Neuronal stem cell (in vitro differentiated cells): Measurements from ENCODE around the gene PRRG2.
A peak's percentile ranks its signal among the peaks of the same experiment; 100 is the strongest.

Source experiments
- DNase-seq: peaks from one replicate; pipeline ENCODE4 v3.0.0-alpha.2; 2013; ENCODE audit warnings: low spot score
- H2AFZ ChIP-seq: one replicate; pipeline ENCODE4 v1.6.1; 2013; ENCODE audit warnings: mild to moderate bottlenecking, low read length, inconsistent platforms
- H2AK5ac ChIP-seq: 2 replicates; pipeline ENCODE4 v1.6.1; 2013; ENCODE audit warnings: low read depth, mild to moderate bottlenecking, inconsistent platforms, low read length, moderate library complexity, mixed read lengths
- H2BK120ac ChIP-seq: 2 replicates; pipeline ENCODE4 v1.6.1; 2013; ENCODE audit warnings: low read depth, mild to moderate bottlenecking, inconsistent platforms, low read length, moderate library complexity, mixed read lengths
- H2BK12ac ChIP-seq: one replicate; pipeline ENCODE4 v1.6.1; 2013; ENCODE audit warnings: low read length, inconsistent platforms
- H2BK15ac ChIP-seq: 2 replicates; pipeline ENCODE4 v1.6.1; 2013; ENCODE audit warnings: mild to moderate bottlenecking, low read length, inconsistent platforms, mixed read lengths
- H2BK5ac ChIP-seq: one replicate; pipeline ENCODE4 v1.6.1; 2013; ENCODE audit warnings: inconsistent platforms, mild to moderate bottlenecking, low read length, moderate library complexity
- H3K14ac ChIP-seq: one replicate; pipeline ENCODE4 v1.6.1; 2013; ENCODE audit warnings: low read length, inconsistent platforms
- H3K18ac ChIP-seq: 2 replicates; pipeline ENCODE4 v1.6.1; 2013; ENCODE audit warnings: low read length, inconsistent platforms
- H3K23ac ChIP-seq: 2 replicates; pipeline ENCODE4 v1.6.1; 2013; ENCODE audit warnings: low read depth, mild to moderate bottlenecking, mixed read lengths, low read length, inconsistent platforms; ENCODE audit not compliant: poor library complexity
- H3K27ac ChIP-seq: replicated peaks from 3 replicates; pipeline ENCODE4 v1.5.1; 2013; ENCODE audit warnings: low read length, inconsistent platforms
- H3K27me3 ChIP-seq, 3 experiments: 2 replicates each; pipeline ENCODE4 v1.6.1; 2013; ENCODE audit warnings: low read length in 3 of 3, mild to moderate bottlenecking in 2 of 3, inconsistent platforms in 1 of 3, low read depth in 1 of 3, mixed read lengths in 1 of 3, moderate library complexity in 1 of 3; ENCODE audit not compliant: control insufficient read depth in 3 of 3, insufficient read depth in 3 of 3
- H3K36me3 ChIP-seq, 2 donors: replicated peaks in 1 of 2; 2 replicates each; pipeline ENCODE4 v1.6.1; 2013; ENCODE audit warnings: low read length in 2 of 2; ENCODE audit not compliant: control insufficient read depth in 2 of 2, insufficient read depth in 2 of 2
- H3K4ac ChIP-seq: 2 replicates; pipeline ENCODE4 v1.6.1; 2013; ENCODE audit warnings: inconsistent platforms, mild to moderate bottlenecking, low read length, moderate library complexity
- H3K4me1 ChIP-seq, 2 donors: 1 replicate in 1 of 2; 2 replicates in 1 of 2; pipeline ENCODE4 v1.6.1; 2013; ENCODE audit warnings: low read length in 2 of 2, low read depth in 1 of 2; ENCODE audit not compliant: control insufficient read depth in 2 of 2, insufficient read depth in 1 of 2
- H3K4me2 ChIP-seq: one replicate; pipeline ENCODE4 v1.6.1; 2013; ENCODE audit warnings: mild to moderate bottlenecking, low read length, inconsistent platforms; ENCODE audit not compliant: insufficient read depth, poor library complexity, severe bottlenecking
- H3K4me3 ChIP-seq, 2 donors: 2 replicates each; pipeline ENCODE4 v1.5.1; 2013; ENCODE audit warnings: low read length in 2 of 2, mild to moderate bottlenecking in 2 of 2, inconsistent platforms in 1 of 2, moderate library complexity in 1 of 2
- H3K79me1 ChIP-seq: one replicate; pipeline ENCODE4 v1.6.1; 2013; ENCODE audit warnings: low read depth, mild to moderate bottlenecking, inconsistent platforms, low read length, moderate library complexity
- H3K9ac ChIP-seq: one replicate; pipeline ENCODE4 v1.6.1; 2013; ENCODE audit warnings: mild to moderate bottlenecking, low read depth, low read length, inconsistent platforms; ENCODE audit not compliant: poor library complexity
- H3K9me3 ChIP-seq, 2 donors: replicated peaks in 1 of 2; 2 replicates each; pipeline versions ENCODE3 to v1.6.1; 2013; ENCODE audit warnings: low read length in 2 of 2, mild to moderate bottlenecking in 2 of 2, inconsistent platforms in 1 of 2, low read depth in 1 of 2, mixed read lengths in 1 of 2, moderate library complexity in 1 of 2; ENCODE audit not compliant: control insufficient read depth in 2 of 2, insufficient read depth in 1 of 2
- H4K8ac ChIP-seq: one replicate; pipeline ENCODE4 v1.6.1; 2013; ENCODE audit warnings: low read depth, mild to moderate bottlenecking, inconsistent platforms, low read length, moderate library complexity
- H4K91ac ChIP-seq: one replicate; pipeline ENCODE4 v1.6.1; 2013; ENCODE audit warnings: low read length, low read depth, mild to moderate bottlenecking, inconsistent platforms; ENCODE audit not compliant: poor library complexity
- WGBS, 2 donors: extraction: QIAGEN DNeasy Blood & Tissue Kit; methylation state at CpG; one replicate each; pipeline ENCODE4 v1.1.7; 2013; ENCODE audit warnings: missing lambda C conversion rate in 2 of 2, mixed read lengths in 1 of 2; ENCODE audit not compliant: insufficient read length in 2 of 2, insufficient replicate concordance in 1 of 2; ENCODE audit errors: extremely low coverage in 2 of 2; 5-methylcytosine and 5-hydroxymethylcytosine counted together

The PRRG2 gene

GRCh38 chr19:49557641-49558325, 23.3 kb upstream of the PRRG2 start:
- WGBS, 2 donors = no CpG with 5 or more reads among the region's 18 CpGs
- Histone ChIP-seq H3K18ac (no peak overlapping the region), H3K9ac (peak overlapping the region; percentile 61), H3K14ac (no peak overlapping the region), H2AFZ (no peak overlapping the region), H2BK15ac (no peak overlapping the region), H4K91ac (no peak overlapping the region), H3K4me2 (no peak overlapping the region), H2BK5ac (no peak overlapping the region), H3K9me3 (no peaks in the 10 kb centered on the region), H2AK5ac (peak overlapping the region; percentile 39), H3K4me3 (peak overlapping the region in 1 of 2 donors; percentile 65), H3K27ac (no peak overlapping the region), H3K36me3 (peaks cover 36 to 75% of the 10 kb centered on the region in 2 donors), H3K23ac (peak overlapping the region; percentile 83), H3K4ac (no peak overlapping the region), H4K8ac (no peak overlapping the region), H3K4me1 (peaks cover 0 to 11% of the 10 kb centered on the region in 2 donors), H2BK12ac (no peak overlapping the region), H3K79me1 (peaks cover 8% of the 10 kb centered on the region), H2BK120ac (no peak overlapping the region), H3K27me3 (no peaks in the 10 kb centered on the region)
- no peak for DNase-seq

DNA sequence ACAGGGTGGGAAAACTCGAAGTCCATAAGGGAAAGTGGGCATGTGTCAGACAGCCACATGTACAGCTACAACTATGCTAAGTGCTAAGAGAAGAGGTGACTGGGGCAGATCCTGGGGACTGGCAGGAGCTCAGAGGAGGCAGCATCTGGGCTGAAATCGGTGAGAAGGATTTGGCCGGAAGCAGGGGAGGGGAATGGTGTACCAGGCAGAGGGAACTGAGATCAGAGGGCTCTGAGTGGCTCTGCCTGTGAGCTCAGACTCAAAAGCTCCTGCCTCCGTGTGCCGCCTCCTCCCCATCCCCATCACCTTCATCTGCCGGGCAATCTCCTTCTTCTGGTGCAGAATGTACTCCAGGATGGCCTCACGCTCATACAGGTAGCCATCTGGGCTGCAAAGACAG, 22.5 kb upstream of the PRRG2 start:
- H4K8ac ChIP-seq = no peak overlapping the region
- no peak overlapping the region for H3K27ac ChIP-seq
- H2BK15ac ChIP-seq = no peak overlapping the region
- no peak overlapping the region for H3K9ac ChIP-seq
- H3K18ac ChIP-seq = no peak overlapping the region
- DNase-seq = no peak
- H2BK5ac ChIP-seq = no peak overlapping the region
- no CpG with 5 or more reads among the region's 7 CpGs for WGBS, 2 donors
- H2AFZ ChIP-seq = no peak overlapping the region
- no peak overlapping the region for H2BK12ac ChIP-seq
- H3K4me3 ChIP-seq = no peak overlapping the region
- H2BK120ac ChIP-seq = no peak overlapping the region
- H3K4ac ChIP-seq = no peak overlapping the region
- H3K4me1 ChIP-seq = peaks cover 0 to 11% of the 10 kb centered on the region in 2 donors
- H3K9me3 ChIP-seq = no peaks in the 10 kb centered on the region
- peaks cover 36 to 70% of the 10 kb centered on the region in 2 donors for H3K36me3 ChIP-seq
- no peak overlapping the region for H2AK5ac ChIP-seq
- H3K14ac ChIP-seq = no peak overlapping the region
- no peak overlapping the region for H4K91ac ChIP-seq
- peaks cover 8% of the 10 kb centered on the region for H3K79me1 ChIP-seq
- H3K23ac ChIP-seq = no peak overlapping the region
- H3K27me3 ChIP-seq = no peaks in the 10 kb centered on the region
- no peak overlapping the region for H3K4me2 ChIP-seq

- Histone ChIP-seq H3K4ac (no peak overlapping the region), H2BK5ac (no peak overlapping the region), H3K4me2 (no peak overlapping the region), H3K23ac (peak overlapping the region; percentile 3), H3K4me1 (peaks cover 0 to 11% of the 10 kb centered on the region in 2 donors), H4K8ac (no peak overlapping the region), H2AK5ac (no peak overlapping the region), H3K36me3 (peaks cover 32 to 69% of the 10 kb centered on the region in 2 donors), H4K91ac (no peak overlapping the region), H3K14ac (no peak overlapping the region), H2BK12ac (no peak overlapping the region), H3K18ac (no peak overlapping the region), H3K4me3 (no peak overlapping the region), H3K9me3 (no peaks in the 10 kb centered on the region), H2BK15ac (no peak overlapping the region), H2BK120ac (no peak overlapping the region), H2AFZ (no peak overlapping the region), H3K27ac (no peak overlapping the region), H3K9ac (no peak overlapping the region), H3K27me3 (no peaks in the 10 kb centered on the region), H3K79me1 (peaks cover 9% of the 10 kb centered on the region)
- no peak for DNase-seq
- WGBS, 2 donors = no CpG with 5 or more reads among the region's 3 CpGs
Observed at GRCh38 chr19:49559443-49559842, 21.7 kb upstream of the PRRG2 start.

- no peak overlapping the region for H4K91ac ChIP-seq
- H2BK5ac ChIP-seq = no peak overlapping the region
- WGBS, 2 donors = no CpG with 5 or more reads among the region's 15 CpGs
- DNase-seq = no peak
- no peak overlapping the region for H3K27ac ChIP-seq
- no peak overlapping the region for H4K8ac ChIP-seq
- H2BK120ac ChIP-seq = no peak overlapping the region
- H3K18ac ChIP-seq = no peak overlapping the region
- peaks cover 29 to 69% of the 10 kb centered on the region in 2 donors for H3K36me3 ChIP-seq
- H3K79me1 ChIP-seq = peaks cover 11% of the 10 kb centered on the region
- H3K4ac ChIP-seq = no peak overlapping the region
- H2BK12ac ChIP-seq = no peak overlapping the region
- no peak overlapping the region for H2BK15ac ChIP-seq
- H3K14ac ChIP-seq = no peak overlapping the region
- peak overlapping the region; percentile 3 for H3K23ac ChIP-seq
- peak overlapping the region in 1 of 2 donors; percentile 20 for H3K4me3 ChIP-seq
- no peak overlapping the region for H3K4me2 ChIP-seq
- no peaks in the 10 kb centered on the region for H3K9me3 ChIP-seq
- H2AK5ac ChIP-seq = no peak overlapping the region
- H3K27me3 ChIP-seq = no peaks in the 10 kb centered on the region
- H3K9ac ChIP-seq = peak overlapping the region; percentile 22
- peaks cover 0 to 11% of the 10 kb centered on the region in 2 donors for H3K4me1 ChIP-seq
- no peak overlapping the region for H2AFZ ChIP-seq
Observed at GRCh38 chr19:49559928-49560327, 21.2 kb upstream of the PRRG2 start.
